GM21367 (cell line): ENCODE data around the gene FASTK.

Source experiments
- ATAC-seq: cut with Tn5 transposase; IDR thresholded peaks from one replicate; pipeline ENCODE4 v1.9.1; 2021; ENCODE audit not compliant: unreplicated experiment

FASTK gene

GRCh38 chr7:151100921-151101320 lies 20.3 kb upstream of the FASTK start:
- ATAC-seq = no peak

GRCh38 chr7:151099486-151100211 lies 19.0 kb upstream of the FASTK start:
- no peak for ATAC-seq

GRCh38 chr7:151095828-151096475 lies 15.3 kb upstream of the FASTK start:
- no peak for ATAC-seq

GRCh38 chr7:151095123-151095797 lies 14.7 kb upstream of the FASTK start:
- no peak for ATAC-seq

- ATAC-seq = no peak
Observed at GRCh38 chr7:151094675-151095074, 14.1 kb upstream of the FASTK start.

- no peak for ATAC-seq
Observed at GRCh38 chr7:151093748-151094147, 13.1 kb upstream of the FASTK start.

- ATAC-seq = no peak
Observed at GRCh38 chr7:151091988-151092387, 11.4 kb upstream of the FASTK start.

GRCh38 chr7:151091431-151091830 lies 10.8 kb upstream of the FASTK start:
- no peak for ATAC-seq

- ATAC-seq = no peak
Observed at GRCh38 chr7:151091003-151091402, 10.4 kb upstream of the FASTK start.

- ATAC-seq = no peak
Observed at GRCh38 chr7:151089893-151090730, 9.5 kb upstream of the FASTK start.

GRCh38 chr7:151088856-151089699 lies 8.5 kb upstream of the FASTK start:
- no peak for ATAC-seq

GRCh38 chr7:151088019-151088855 lies 7.6 kb upstream of the FASTK start:
- no peak for ATAC-seq

GRCh38 chr7:151087245-151088018 lies 6.8 kb upstream of the FASTK start:
- ATAC-seq = no peak

- no peak for ATAC-seq
Observed at GRCh38 chr7:151086802-151087244, 6.2 kb upstream of the FASTK start.

- ATAC-seq = peak; percentile 39
Observed at GRCh38 chr7:151085691-151086620, 5.3 kb upstream of the FASTK start, which contains the start of gene AGAP3. Gene AGAP3, plus strand, starts transcription at chr7:151086475. Its CDS starts 267 bp downstream, at chr7:151086742.

- no peak for ATAC-seq
Observed at GRCh38 chr7:151085329-151085690, 4.7 kb upstream of the FASTK start.

- no peak for ATAC-seq
Observed at GRCh38 chr7:151083824-151084160, 3.2 kb upstream of the FASTK start.
